GM21423 (cell line): Measurements from ENCODE around the gene TRABD2B.

Source experiments
- ATAC-seq: cut with Tn5 transposase; IDR thresholded peaks from one replicate; pipeline ENCODE4 v1.9.1; 2021; ENCODE audit warnings: mild to moderate bottlenecking, moderate library complexity; ENCODE audit not compliant: unreplicated experiment

The TRABD2B gene

GRCh38 chr1:47783638-47784496 is 213.3 kb downstream of the TRABD2B start:
- ATAC-seq = no peak

GRCh38 chr1:47782414-47783166 is 214.6 kb downstream of the TRABD2B start:
- ATAC-seq = no peak

- no peak for ATAC-seq
Observed at GRCh38 chr1:47781171-47781959, 215.8 kb downstream of the TRABD2B start.

GRCh38 chr1:47780469-47780995 is 216.7 kb downstream of the TRABD2B start:
- no peak for ATAC-seq

GRCh38 chr1:47779613-47780012 is 217.6 kb downstream of the TRABD2B start:
- ATAC-seq = no peak

- ATAC-seq = no peak
Observed at GRCh38 chr1:47778280-47778679, 218.9 kb downstream of the TRABD2B start.

GRCh38 chr1:47777322-47777721 is 219.9 kb downstream of the TRABD2B start:
- no peak for ATAC-seq

- no peak for ATAC-seq
Observed at GRCh38 chr1:47776667-47777131, 220.5 kb downstream of the TRABD2B start.

- no peak for ATAC-seq
Observed at GRCh38 chr1:47774986-47775834, 222.0 kb downstream of the TRABD2B start.

- ATAC-seq = no peak
Observed at GRCh38 chr1:47772960-47773682, 224.1 kb downstream of the TRABD2B start.

GRCh38 chr1:47772281-47772680 is 224.9 kb downstream of the TRABD2B start:
- no peak for ATAC-seq

GRCh38 chr1:47771751-47772150 is 225.4 kb downstream of the TRABD2B start:
- ATAC-seq = no peak

- no peak for ATAC-seq
Observed at GRCh38 chr1:47769983-47770382, 227.2 kb downstream of the TRABD2B start.

- no peak for ATAC-seq
Observed at GRCh38 chr1:47769295-47769694, 227.9 kb downstream of the TRABD2B start.

- ATAC-seq = no peak
Observed at GRCh38 chr1:47767741-47768100, 229.5 kb downstream of the TRABD2B start.

- no peak for ATAC-seq
Observed at GRCh38 chr1:47766832-47767740, 230.1 kb downstream of the TRABD2B start.

GRCh38 chr1:47765742-47766485 is 231.3 kb downstream of the TRABD2B start:
- ATAC-seq = no peak

- no peak for ATAC-seq
Observed at GRCh38 chr1:47765236-47765635, 231.9 kb downstream of the TRABD2B start.
